HCT116 (cell line): ENCODE measurements around the gene RASL11A. TPM values are rescaled to one million over a fixed set of nuclear protein-coding genes. Genes with fewer than 3 reads are reported as not detected.

Source experiments
- ATAC-seq: fragments of 200-7000 bp; cut with Tn5 transposase; 2 replicates; pipeline ENCODE4 v1.9.1; 2020; ENCODE audit warnings: mild to moderate bottlenecking, moderate library complexity
- BruUV-seq: library from RNA; stranded (reverse); fragments of 400-500 nt; replicated peaks from 2 replicates; lab custom pipeline; 2021; lab: Mats Ljungman, UMichigan
- CTCF ChIA-PET: fragments of 300-600 bp; sonication (Branson Sonifier 250); formaldehyde crosslinking; loops from one replicate; lab custom pipeline; 2021; ENCODE audit warnings: antibody characterized with exemption; lab: Charles Lee
- POLR2A ChIA-PET: fragments of 300-600, 350-600 bp; sonication (Branson Sonifier 250); formaldehyde crosslinking; loops from one replicate; lab custom pipeline; 2021; ENCODE audit warnings: antibody characterized with exemption; lab: Charles Lee
- RAD21 ChIA-PET, 2 experiments: fragments of 300-600 bp; sonication (Branson Sonifier 250); formaldehyde crosslinking; loops; one replicate each; lab custom pipeline; 2023; ENCODE audit warnings: low total read pairs in 2 of 2; ENCODE audit not compliant: uncharacterized antibody in 2 of 2, unreplicated experiment in 2 of 2, low non-redundant PET in 1 of 2; lab: Charles Lee
- DNase-seq: peaks from one replicate; pipeline ENCODE4 v3.0.0-alpha.2; 2010; ENCODE audit warnings: low read depth, low spot score
- H2AFZ ChIP-seq: fragments of 200-600 bp; shearing (Covaris generic), sonication (generic); 2 replicates; pipeline ENCODE4 v1.6.1; 2017; ENCODE audit warnings: low read depth, mixed run types, mixed read lengths, antibody characterized with exemption, low read length; ENCODE audit not compliant: poor library complexity, severe bottlenecking
- H3K27ac ChIP-seq: 2 replicates; pipeline ENCODE4 v1.5.1; 2012; ENCODE audit warnings: low read depth, low read length
- H3K27me3 ChIP-seq: fragments of 200-600 bp; sonication (generic); 2 replicates; pipeline ENCODE4 v1.6.1; 2016; ENCODE audit warnings: mixed run types, low read length, mixed read lengths; ENCODE audit not compliant: insufficient read depth
- H3K36me3 ChIP-seq, 2 experiments: fragments of 200-500 bp in 1 of 2; fragments of 200-600 bp in 1 of 2; sonication (Bioruptor generic) in 1 of 2; sonication (generic) in 1 of 2; 2 replicates each; pipeline versions ENCODE4 v1.5.1 to v1.6.1; 2014 to 2016; ENCODE audit warnings: low read length in 2 of 2, inconsistent platforms in 1 of 2, mixed read lengths in 1 of 2, mixed run types in 1 of 2; ENCODE audit not compliant: insufficient read depth in 2 of 2, control insufficient read depth in 1 of 2
- H3K4me1 ChIP-seq, 2 experiments: fragments of 200-600 bp in 1 of 2; sonication (generic) in 1 of 2; 2 replicates each; pipeline versions ENCODE4 v1.5.1 to v1.6.1; 2012 to 2017; ENCODE audit warnings: low read length in 2 of 2, inconsistent platforms in 1 of 2, mild to moderate bottlenecking in 1 of 2, mixed read lengths in 1 of 2, mixed run types in 1 of 2, moderate library complexity in 1 of 2; ENCODE audit not compliant: insufficient read depth in 2 of 2, control insufficient read depth in 1 of 2
- H3K4me2 ChIP-seq: fragments of 200-600 bp; sonication (generic); 2 replicates; pipeline ENCODE4 v1.6.1; 2017; ENCODE audit warnings: mixed run types, low read length, mixed read lengths
- H3K4me3 ChIP-seq, 2 experiments: fragments of 200-600 bp in 1 of 2; sonication (generic) in 1 of 2; replicated peaks in 1 of 2; 2 replicates each; pipeline ENCODE4 v1.5.1; 2011 to 2016; ENCODE audit warnings: low read length in 2 of 2, control low read depth in 1 of 2, low read depth in 1 of 2, mild to moderate bottlenecking in 1 of 2, mixed read lengths in 1 of 2, mixed run types in 1 of 2
- H3K79me2 ChIP-seq: fragments of 200-600 bp; sonication (generic); 2 replicates; pipeline ENCODE4 v1.6.1; 2017; ENCODE audit warnings: mild to moderate bottlenecking, mixed run types, low read length, moderate library complexity, mixed read lengths; ENCODE audit not compliant: insufficient read depth
- H3K9ac ChIP-seq: fragments of 200-600 bp; sonication (generic); 2 replicates; pipeline ENCODE4 v1.6.1; 2016; ENCODE audit warnings: low read length, mixed read lengths
- H3K9me2 ChIP-seq: fragments of 200-600 bp; sonication (generic), shearing (Covaris generic); 2 replicates; pipeline ENCODE4 v1.6.1; 2017; ENCODE audit warnings: mixed run types, mild to moderate bottlenecking, moderate library complexity; ENCODE audit not compliant: insufficient read depth
- H3K9me3 ChIP-seq, 2 experiments: fragments of 200-500 bp in 1 of 2; fragments of 200-600 bp in 1 of 2; sonication (Bioruptor generic) in 1 of 2; sonication (generic) in 1 of 2; 2 replicates each; pipeline ENCODE4 v1.6.1; 2014 to 2017; ENCODE audit warnings: low read length in 2 of 2, mixed read lengths in 2 of 2, inconsistent platforms in 1 of 2, low read depth in 1 of 2, mild to moderate bottlenecking in 1 of 2, mixed run types in 1 of 2, moderate library complexity in 1 of 2; ENCODE audit not compliant: control insufficient read depth in 1 of 2, insufficient read depth in 1 of 2
- H4K20me1 ChIP-seq: fragments of 200-600 bp; sonication (generic), shearing (Covaris generic); 2 replicates; pipeline ENCODE4 v1.6.1; 2017; ENCODE audit warnings: mixed run types, mild to moderate bottlenecking, moderate library complexity; ENCODE audit not compliant: insufficient read depth
- CBX3 ChIP-seq: IDR thresholded peaks from 2 replicates; pipeline ENCODE4 v1.6.1; 2012; ENCODE audit warnings: low read depth
- EGR1 ChIP-seq: IDR thresholded peaks from 2 replicates; pipeline ENCODE4 v1.6.1; 2012; ENCODE audit warnings: low read depth
- ELF1 ChIP-seq: IDR thresholded peaks from 2 replicates; pipeline ENCODE4 v1.6.1; 2012; ENCODE audit warnings: low read depth, borderline replicate concordance
- FOSL1 ChIP-seq: IDR thresholded peaks from 2 replicates; pipeline ENCODE4 v1.6.1; 2012; ENCODE audit warnings: low read depth
- JUND ChIP-seq: IDR thresholded peaks from 2 replicates; pipeline ENCODE4 v1.6.1; 2012
- POLR2A ChIP-seq: IDR thresholded peaks from 2 replicates; pipeline ENCODE4 v1.7.0; 2011; ENCODE audit warnings: borderline replicate concordance; ENCODE audit not compliant: insufficient read depth, insufficient read length; ENCODE audit errors: extremely low read depth
- RAD21 ChIP-seq: IDR thresholded peaks from 2 replicates; pipeline ENCODE4 v1.6.1; 2012; ENCODE audit warnings: low read depth, mild to moderate bottlenecking
- TCF7L2 ChIP-seq: IDR thresholded peaks from 2 replicates; pipeline ENCODE4 v1.7.0; 2011; ENCODE audit warnings: borderline replicate concordance, inconsistent platforms; ENCODE audit not compliant: insufficient read depth, insufficient read length; ENCODE audit errors: extremely low read depth
- YY1 ChIP-seq: IDR thresholded peaks from 2 replicates; pipeline ENCODE4 v1.6.1; 2011; ENCODE audit warnings: low read length, low read depth, moderate library complexity, mild to moderate bottlenecking; ENCODE audit not compliant: insufficient replicate concordance; ENCODE audit errors: extremely low read depth
- ZBTB33 ChIP-seq: IDR thresholded peaks from 2 replicates; pipeline ENCODE4 v1.6.1; 2011; ENCODE audit warnings: mild to moderate bottlenecking, low read length, moderate library complexity; ENCODE audit not compliant: insufficient replicate concordance; ENCODE audit errors: extremely low read depth
- ZNF274 ChIP-seq: fragments of 200-500 bp; sonication (Bioruptor generic); IDR thresholded peaks from 2 replicates; pipeline ENCODE4 v1.6.1; 2014; ENCODE audit warnings: mild to moderate bottlenecking, low read depth, low read length, inconsistent platforms
- intact Hi-C: fragments of 100-400 bp; cut with micrococcal nuclease; formaldehyde crosslinking; loops from 2 replicates; pipeline ENCODE4 v1.10.0; 2022
- total RNA-seq: library from RNA; stranded (reverse); gene quantifications from one replicate; pipeline ENCODE4 v1.2.1, GENCODE V29; 2021; ENCODE audit not compliant: unreplicated experiment

RASL11A gene
- total RNA-seq, 1 experiment from 2014 or later: 5.0 TPM

DNA sequence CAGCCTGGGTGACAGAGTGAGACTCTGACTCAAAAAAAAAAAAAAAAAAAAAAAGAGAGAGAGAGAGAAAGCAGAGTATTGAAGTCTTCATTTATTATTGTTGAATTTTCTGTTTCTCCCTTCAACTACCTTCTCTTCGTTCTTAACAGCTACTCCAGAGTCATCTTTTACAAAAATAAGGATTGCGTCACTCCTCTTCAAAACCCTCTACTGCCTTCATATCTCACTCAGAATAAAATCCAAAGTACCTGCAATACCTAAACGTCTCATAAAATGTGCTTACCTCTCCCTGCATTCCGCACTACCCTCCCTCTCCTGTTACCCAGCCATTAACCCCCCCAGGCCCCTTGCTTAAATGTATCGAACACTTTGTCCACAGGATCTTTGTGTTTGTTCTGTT is 36.7 kb upstream of the RASL11A start:
- Histone ChIP-seq H3K9me2 (no peaks in the 10 kb centered on the region), H4K20me1 (no peaks in the 10 kb centered on the region), H3K4me1 (no peaks in the 10 kb centered on the region), H3K4me3 (no peak overlapping the region), H3K9ac (no peak overlapping the region), H3K27me3 (no peaks in the 10 kb centered on the region), H3K9me3 (no peaks in the 10 kb centered on the region), H3K36me3 (no peaks in the 10 kb centered on the region), H3K27ac (no peak overlapping the region), H2AFZ (no peak overlapping the region), H3K4me2 (no peak overlapping the region), H3K79me2 (no peaks in the 10 kb centered on the region)
- POLR2A ChIA-PET: no interaction called here
- CTCF ChIA-PET: no interaction called here
- DNase-seq (no peak), ATAC-seq (no peak)
- RAD21 ChIA-PET: no interaction called here
- TF ChIP-seq FOSL1 (no peak), YY1 (no peak), ZNF274 (no peak), CBX3 (no peak), JUND (no peak)
- intact Hi-C loops: no loop called here
- no TSS peak for BruUV-seq

DNA sequence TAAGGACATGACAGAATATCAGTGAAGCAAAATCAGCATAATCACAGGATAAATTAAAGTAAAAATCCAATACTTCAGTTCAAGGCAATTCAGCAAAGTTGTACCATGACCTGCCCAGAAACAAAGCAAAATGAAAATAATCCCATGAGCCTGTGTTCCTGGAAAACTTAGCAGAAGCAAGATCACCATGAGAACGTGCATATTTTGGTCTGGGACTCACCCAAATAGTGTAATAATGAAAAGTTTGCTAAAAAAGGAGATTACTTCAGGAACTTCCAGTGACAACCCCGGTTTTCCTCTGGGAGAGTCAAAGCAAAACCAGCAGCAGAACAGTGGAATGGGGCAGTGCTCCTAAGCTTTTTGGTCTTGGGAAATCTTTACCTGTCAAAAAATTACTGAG is 34.2 kb upstream of the RASL11A start:
- no peak overlapping the region for H2AFZ ChIP-seq

More for the DNA sequence above, 34.2 kb upstream of the RASL11A start:
- ATAC-seq: no peak
- TF ChIP-seq POLR2A (no peak), CBX3 (no peak), ZBTB33 (no peak), RAD21 (no peak), EGR1 (no peak), ZNF274 (no peak), TCF7L2 (no peak), YY1 (no peak), ELF1 (no peak), FOSL1 (no peak)
- DNase-seq: no peak
- H3K4me3 ChIP-seq: no peak overlapping the region
- ChIA-PET RAD21 (no interaction called here), CTCF (no interaction called here), POLR2A (no interaction called here)
- H3K27me3 ChIP-seq: no peaks in the 10 kb centered on the region
- no peaks in the 10 kb centered on the region for H3K9me2 ChIP-seq
- H3K9me3 ChIP-seq: no peaks in the 10 kb centered on the region
- no peak overlapping the region for H3K27ac ChIP-seq
- no peaks in the 10 kb centered on the region for H3K4me1 ChIP-seq
- no peak overlapping the region for H3K9ac ChIP-seq
- intact Hi-C loops: no loop called here
- H3K36me3 ChIP-seq: no peaks in the 10 kb centered on the region
- BruUV-seq: no TSS peak
- no peak overlapping the region for H3K4me2 ChIP-seq
- H3K79me2 ChIP-seq: no peaks in the 10 kb centered on the region
- no peaks in the 10 kb centered on the region for H4K20me1 ChIP-seq
